GM23338 (cell line): ENCODE data around the gene HMOX2. TPM values are rescaled to one million over a fixed set of nuclear protein-coding genes. Genes with fewer than 3 reads are reported as not detected.

Experiments used
- ATAC-seq: fragments of 200-7000 bp; cut with Tn5 transposase; 3 replicates; pipeline ENCODE4 v1.9.1; 2020
- DNase-seq: peaks from one replicate; pipeline ENCODE4 v3.0.0-alpha.2; 2015; ENCODE audit warnings: low spot score
- H2AFZ ChIP-seq: fragments of 200-600 bp; sonication (generic); 2 replicates; pipeline ENCODE4 v1.8.0; 2016; ENCODE audit warnings: antibody characterized with exemption, mild to moderate bottlenecking, moderate library complexity
- H3F3A ChIP-seq: fragments of 200-600 bp; sonication (generic); replicated peaks from 2 replicates; pipeline ENCODE4 v1.8.0; 2017; ENCODE audit warnings: antibody characterized with exemption, mixed run types, low read depth
- H3K27ac ChIP-seq: fragments of 200-600 bp; sonication (generic); 2 replicates; pipeline ENCODE4 v1.6.1; 2016; ENCODE audit warnings: low read depth
- H3K27me3 ChIP-seq: fragments of 200-600 bp; sonication (generic); 2 replicates; pipeline ENCODE4 v1.8.0; 2016; ENCODE audit warnings: mild to moderate bottlenecking, mixed run types, moderate library complexity; ENCODE audit not compliant: insufficient read depth
- H3K36me3 ChIP-seq: fragments of 200-600 bp; sonication (generic); 2 replicates; pipeline ENCODE4 v1.8.0; 2016; ENCODE audit warnings: mild to moderate bottlenecking; ENCODE audit not compliant: insufficient read depth
- H3K4me1 ChIP-seq: fragments of 200-600 bp; sonication (generic); 2 replicates; pipeline ENCODE4 v1.8.0; 2016; ENCODE audit warnings: mild to moderate bottlenecking, moderate library complexity; ENCODE audit not compliant: insufficient read depth
- H3K4me2 ChIP-seq: fragments of 200-600 bp; sonication (generic); 2 replicates; pipeline ENCODE4 v1.7.1; 2017; ENCODE audit warnings: mixed run types
- H3K4me3 ChIP-seq: fragments of 200-600 bp; sonication (generic); 2 replicates; pipeline ENCODE4 v1.6.1; 2016; ENCODE audit warnings: mixed run types
- H3K79me2 ChIP-seq: fragments of 200-600 bp; sonication (generic); replicated peaks from 2 replicates; pipeline ENCODE4 v1.8.0; 2017; ENCODE audit warnings: mild to moderate bottlenecking; ENCODE audit not compliant: insufficient read depth
- H3K9me2 ChIP-seq: fragments of 200-600 bp; sonication (generic); 2 replicates; pipeline ENCODE4 v1.8.0; 2017; ENCODE audit not compliant: insufficient read depth
- H4K20me1 ChIP-seq: fragments of 200-600 bp; sonication (generic); replicated peaks from 2 replicates; pipeline ENCODE4 v1.8.0; 2017; ENCODE audit warnings: mild to moderate bottlenecking; ENCODE audit not compliant: insufficient read depth
- H3K27ac Mint-ChIP-seq: 2 replicates; pipeline ENCODE4 v1.8.0; 2020; ENCODE audit warnings: inconsistent platforms, mild to moderate bottlenecking, moderate library complexity, mixed read lengths
- H3K27me3 Mint-ChIP-seq: 3 replicates; pipeline ENCODE4 v1.8.0; 2022; ENCODE audit warnings: low read depth, mild to moderate bottlenecking, moderate library complexity, mixed read lengths, inconsistent platforms; ENCODE audit not compliant: insufficient read depth, poor library complexity
- H3K36me3 Mint-ChIP-seq: 3 replicates; pipeline ENCODE4 v1.8.0; 2021; ENCODE audit warnings: low read depth, mild to moderate bottlenecking, inconsistent platforms, moderate library complexity, mixed read lengths
- H3K4me1 Mint-ChIP-seq: 3 replicates; pipeline ENCODE4 v1.8.0; 2020; ENCODE audit warnings: mild to moderate bottlenecking, inconsistent platforms, mixed read lengths
- H3K4me3 Mint-ChIP-seq: 3 replicates; pipeline ENCODE4 v1.8.0; 2021; ENCODE audit warnings: moderate library complexity, mild to moderate bottlenecking, inconsistent platforms, mixed read lengths
- H3K9me3 Mint-ChIP-seq: 3 replicates; pipeline ENCODE4 v1.8.0; 2020; ENCODE audit warnings: moderate library complexity, mild to moderate bottlenecking, inconsistent platforms, mixed read lengths
- CREB1 ChIP-seq: fragments of 250-450 bp; sonication (Bioruptor Pico); IDR thresholded peaks from 2 replicates; pipeline ENCODE4 v1.5.0; 2020; ENCODE audit warnings: low read depth, mild to moderate bottlenecking, moderate library complexity
- EZH2 ChIP-seq: fragments of 200-600 bp; sonication (generic); IDR thresholded peaks from one replicate; pipeline ENCODE4 v1.8.0; 2017; ENCODE audit warnings: antibody characterized with exemption, mild to moderate bottlenecking, low read depth; ENCODE audit not compliant: unreplicated experiment
- EZH2phosphoT487 ChIP-seq: fragments of 200-600 bp; sonication (generic); IDR thresholded peaks from one replicate; pipeline ENCODE4 v1.8.1; 2018; ENCODE audit warnings: antibody characterized with exemption; ENCODE audit not compliant: unreplicated experiment
- NANOG ChIP-seq: IDR thresholded peaks from 2 replicates; pipeline ENCODE4 v1.6.1; 2016; ENCODE audit warnings: antibody characterized with exemption, borderline replicate concordance
- POLR2AphosphoS5 ChIP-seq: IDR thresholded peaks from 2 replicates; pipeline ENCODE4 v1.6.1; 2016; ENCODE audit warnings: antibody characterized with exemption, low read depth
- STAT1 ChIP-seq: IDR thresholded peaks from one replicate; pipeline ENCODE4 v1.6.1; 2016; ENCODE audit warnings: antibody characterized with exemption; ENCODE audit not compliant: unreplicated experiment
- ZNF114 ChIP-seq: fragments of 250-450 bp; sonication (Bioruptor Pico); IDR thresholded peaks from 2 replicates; pipeline ENCODE4 v1.5.0; 2020; ENCODE audit warnings: mild to moderate bottlenecking, moderate library complexity
- ZNF331 ChIP-seq: fragments of 250-450 bp; sonication (Bioruptor Pico); IDR thresholded peaks from 2 replicates; pipeline ENCODE4 v1.5.0; 2020; ENCODE audit warnings: low read depth, mild to moderate bottlenecking, moderate library complexity
- polyA plus RNA-seq: library from polyadenylated mRNA; unstranded; fragments of >200 nt; fragmentation: Nextera tagmentation; extraction: Ambion mirVana; gene quantifications from 2 replicates; pipeline ENCODE4 v1.2.1, GENCODE V29; 2016
- total RNA-seq: library from RNA; depleted of rRNA; stranded (reverse); fragments of >200 nt; shearing (Covaris generic); gene quantifications from 2 replicates; pipeline ENCODE4 v1.2.3, GENCODE V29; 2014
- TF ChIP-seq, protein P1 (sequence below), 2 experiments: fragments of 200-600 bp in 1 of 2; sonication (generic) in 1 of 2; conservative IDR thresholded peaks; 2 replicates each; pipeline versions ENCODE4 v1.5.1 to v1.6.1; 2016 to 2017; ENCODE audit warnings: antibody characterized with exemption in 2 of 2, low read depth in 2 of 2, mild to moderate bottlenecking in 2 of 2, moderate library complexity in 1 of 2
- TF ChIP-seq, protein P2 (sequence below): fragments of 250-450 bp; sonication (Bioruptor Pico); IDR thresholded peaks from 2 replicates; pipeline ENCODE4 v1.5.0; 2020; ENCODE audit warnings: mild to moderate bottlenecking, moderate library complexity
- TF ChIP-seq, protein P3 (sequence below): IDR thresholded peaks from 2 replicates; pipeline ENCODE4 v1.6.1; 2016; ENCODE audit warnings: antibody characterized with exemption

The HMOX2 gene
- total and polyA plus RNA-seq, 2 experiments from 2014 or later = 33.0 to 38.1 TPM

DNA sequence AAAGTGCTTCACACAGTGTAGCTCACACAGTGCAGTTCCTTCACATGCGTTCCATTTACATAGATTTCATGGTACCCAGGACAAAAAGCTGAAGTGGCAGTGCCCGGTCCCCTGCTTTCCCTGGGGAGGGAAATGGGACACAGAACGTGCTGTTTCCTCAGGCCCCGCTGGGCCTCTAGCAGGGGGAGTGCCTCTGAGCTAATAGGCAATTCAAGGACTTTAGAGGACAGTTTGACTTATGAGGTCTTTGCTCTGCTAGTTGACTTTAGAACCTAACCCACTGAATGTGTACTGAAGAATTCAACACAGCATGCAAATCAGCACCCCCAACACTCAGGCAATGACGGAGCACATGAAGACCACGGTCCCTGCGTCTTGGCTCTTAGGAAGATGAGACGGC lies 55.6 kb downstream of the HMOX2 start (continued):
- TF ChIP-seq EZH2phosphoT487 (no peak), CREB1 (no peak), NANOG (no peak), ZNF331 (no peak), EZH2 (no peak), STAT1 (no peak), ZNF114 (no peak)
- TF ChIP-seq, protein P1, sequence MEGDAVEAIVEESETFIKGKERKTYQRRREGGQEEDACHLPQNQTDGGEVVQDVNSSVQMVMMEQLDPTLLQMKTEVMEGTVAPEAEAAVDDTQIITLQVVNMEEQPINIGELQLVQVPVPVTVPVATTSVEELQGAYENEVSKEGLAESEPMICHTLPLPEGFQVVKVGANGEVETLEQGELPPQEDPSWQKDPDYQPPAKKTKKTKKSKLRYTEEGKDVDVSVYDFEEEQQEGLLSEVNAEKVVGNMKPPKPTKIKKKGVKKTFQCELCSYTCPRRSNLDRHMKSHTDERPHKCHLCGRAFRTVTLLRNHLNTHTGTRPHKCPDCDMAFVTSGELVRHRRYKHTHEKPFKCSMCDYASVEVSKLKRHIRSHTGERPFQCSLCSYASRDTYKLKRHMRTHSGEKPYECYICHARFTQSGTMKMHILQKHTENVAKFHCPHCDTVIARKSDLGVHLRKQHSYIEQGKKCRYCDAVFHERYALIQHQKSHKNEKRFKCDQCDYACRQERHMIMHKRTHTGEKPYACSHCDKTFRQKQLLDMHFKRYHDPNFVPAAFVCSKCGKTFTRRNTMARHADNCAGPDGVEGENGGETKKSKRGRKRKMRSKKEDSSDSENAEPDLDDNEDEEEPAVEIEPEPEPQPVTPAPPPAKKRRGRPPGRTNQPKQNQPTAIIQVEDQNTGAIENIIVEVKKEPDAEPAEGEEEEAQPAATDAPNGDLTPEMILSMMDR (conservative IDR thresholded peaks at IDR 0.05; ENCODE audit: low read depth in 2 of 2) = no peak

DNA sequence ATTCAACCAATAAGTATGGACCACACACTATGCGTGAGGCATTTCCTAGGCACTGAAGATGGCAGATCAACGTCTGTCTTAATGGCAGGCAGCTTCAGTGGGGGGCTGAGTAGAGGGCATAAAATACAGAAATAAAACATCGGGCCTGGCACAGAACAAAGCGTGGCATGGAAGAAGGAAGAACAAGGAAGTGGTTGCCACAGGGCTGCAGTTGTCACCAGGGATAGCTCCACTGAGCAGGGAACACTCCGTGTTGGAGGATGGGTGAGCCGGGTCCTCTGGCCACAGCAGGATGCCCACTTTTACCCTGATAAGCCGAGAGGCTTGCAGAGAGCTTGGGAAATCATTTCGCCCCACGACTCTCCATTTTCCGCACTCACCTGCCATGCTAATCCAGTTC lies 56.0 kb downstream of the HMOX2 start:
- TF ChIP-seq EZH2 (no peak), POLR2AphosphoS5 (no peak)
- Mint-ChIP-seq H3K4me3 (no peak overlapping the region), H3K27ac (peak overlapping the region; percentile 9; the same call in 1 of the 2 replicates), H3K4me1 (peaks cover 42% of the 10 kb centered on the region), H3K9me3 (no peaks in the 10 kb centered on the region; the same call in 2 of the 3 replicates), H3K27me3 (peaks cover 19% of the 10 kb centered on the region), H3K36me3 (peaks cover 34% of the 10 kb centered on the region)
- ATAC-seq (no peak), DNase-seq (no peak)
- H3K4me3 ChIP-seq = no peak overlapping the region
- H3K4me1 ChIP-seq = peaks cover 24% of the 10 kb centered on the region; the same call in 1 of the 2 replicates
- H3F3A ChIP-seq = 0 out of 2 replicates have a peak, but pooled peaks cover 17% of the 10 kb centered on the region
- H3K36me3 ChIP-seq = no peaks in the 10 kb centered on the region; the same call in none of the 2 replicates
- H3K79me2 ChIP-seq = peaks cover 68% of the 10 kb centered on the region
- H3K27ac ChIP-seq = no peak overlapping the region
- no peaks in the 10 kb centered on the region for H3K27me3 ChIP-seq
- H3K9me2 ChIP-seq = no peaks in the 10 kb centered on the region
- H2AFZ ChIP-seq = no peak overlapping the region
- H4K20me1 ChIP-seq = peaks cover 13% of the 10 kb centered on the region
- H3K4me2 ChIP-seq = no peak overlapping the region

DNA sequence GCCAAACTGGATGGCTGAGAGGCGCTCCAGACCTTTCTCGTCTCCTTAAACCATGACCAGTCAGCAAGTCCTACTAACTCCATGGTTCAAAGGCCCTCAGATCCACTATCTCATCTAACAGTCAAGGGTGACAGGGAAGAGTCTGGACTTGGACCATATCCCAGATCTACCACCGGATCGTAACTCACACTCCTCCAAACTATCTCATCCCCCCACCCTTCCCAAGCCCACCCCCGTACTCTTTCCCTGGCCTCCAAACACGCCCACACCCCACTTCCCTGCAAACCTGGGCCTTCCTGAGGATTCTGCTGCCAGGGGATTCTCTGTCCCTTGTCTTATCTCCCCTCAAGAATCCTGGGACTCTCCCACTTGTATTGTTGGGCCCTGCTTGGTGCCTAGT lies 57.3 kb downstream of the HMOX2 start:
- Histone ChIP-seq H3F3A (0 out of 2 replicates have a peak, but pooled peaks cover 17% of the 10 kb centered on the region), H3K4me2 (no peak overlapping the region), H4K20me1 (peaks cover 13% of the 10 kb centered on the region), H3K36me3 (no peaks in the 10 kb centered on the region; the same call in none of the 2 replicates), H3K27me3 (no peaks in the 10 kb centered on the region), H3K4me3 (no peak overlapping the region), H3K27ac (no peak overlapping the region), H3K79me2 (peaks cover 65% of the 10 kb centered on the region), H3K4me1 (peaks cover 24% of the 10 kb centered on the region; the same call in 1 of the 2 replicates), H3K9me2 (no peaks in the 10 kb centered on the region), H2AFZ (no peak overlapping the region)
- Mint-ChIP-seq H3K27me3 (peaks cover 19% of the 10 kb centered on the region), H3K27ac (no peak overlapping the region), H3K9me3 (no peaks in the 10 kb centered on the region; the same call in 2 of the 3 replicates), H3K36me3 (peaks cover 36% of the 10 kb centered on the region), H3K4me3 (no peak overlapping the region), H3K4me1 (peaks cover 44% of the 10 kb centered on the region)
- ATAC-seq = no peak
- no peak for DNase-seq
- TF ChIP-seq ZNF331 = no peak
- TF ChIP-seq, protein P2, sequence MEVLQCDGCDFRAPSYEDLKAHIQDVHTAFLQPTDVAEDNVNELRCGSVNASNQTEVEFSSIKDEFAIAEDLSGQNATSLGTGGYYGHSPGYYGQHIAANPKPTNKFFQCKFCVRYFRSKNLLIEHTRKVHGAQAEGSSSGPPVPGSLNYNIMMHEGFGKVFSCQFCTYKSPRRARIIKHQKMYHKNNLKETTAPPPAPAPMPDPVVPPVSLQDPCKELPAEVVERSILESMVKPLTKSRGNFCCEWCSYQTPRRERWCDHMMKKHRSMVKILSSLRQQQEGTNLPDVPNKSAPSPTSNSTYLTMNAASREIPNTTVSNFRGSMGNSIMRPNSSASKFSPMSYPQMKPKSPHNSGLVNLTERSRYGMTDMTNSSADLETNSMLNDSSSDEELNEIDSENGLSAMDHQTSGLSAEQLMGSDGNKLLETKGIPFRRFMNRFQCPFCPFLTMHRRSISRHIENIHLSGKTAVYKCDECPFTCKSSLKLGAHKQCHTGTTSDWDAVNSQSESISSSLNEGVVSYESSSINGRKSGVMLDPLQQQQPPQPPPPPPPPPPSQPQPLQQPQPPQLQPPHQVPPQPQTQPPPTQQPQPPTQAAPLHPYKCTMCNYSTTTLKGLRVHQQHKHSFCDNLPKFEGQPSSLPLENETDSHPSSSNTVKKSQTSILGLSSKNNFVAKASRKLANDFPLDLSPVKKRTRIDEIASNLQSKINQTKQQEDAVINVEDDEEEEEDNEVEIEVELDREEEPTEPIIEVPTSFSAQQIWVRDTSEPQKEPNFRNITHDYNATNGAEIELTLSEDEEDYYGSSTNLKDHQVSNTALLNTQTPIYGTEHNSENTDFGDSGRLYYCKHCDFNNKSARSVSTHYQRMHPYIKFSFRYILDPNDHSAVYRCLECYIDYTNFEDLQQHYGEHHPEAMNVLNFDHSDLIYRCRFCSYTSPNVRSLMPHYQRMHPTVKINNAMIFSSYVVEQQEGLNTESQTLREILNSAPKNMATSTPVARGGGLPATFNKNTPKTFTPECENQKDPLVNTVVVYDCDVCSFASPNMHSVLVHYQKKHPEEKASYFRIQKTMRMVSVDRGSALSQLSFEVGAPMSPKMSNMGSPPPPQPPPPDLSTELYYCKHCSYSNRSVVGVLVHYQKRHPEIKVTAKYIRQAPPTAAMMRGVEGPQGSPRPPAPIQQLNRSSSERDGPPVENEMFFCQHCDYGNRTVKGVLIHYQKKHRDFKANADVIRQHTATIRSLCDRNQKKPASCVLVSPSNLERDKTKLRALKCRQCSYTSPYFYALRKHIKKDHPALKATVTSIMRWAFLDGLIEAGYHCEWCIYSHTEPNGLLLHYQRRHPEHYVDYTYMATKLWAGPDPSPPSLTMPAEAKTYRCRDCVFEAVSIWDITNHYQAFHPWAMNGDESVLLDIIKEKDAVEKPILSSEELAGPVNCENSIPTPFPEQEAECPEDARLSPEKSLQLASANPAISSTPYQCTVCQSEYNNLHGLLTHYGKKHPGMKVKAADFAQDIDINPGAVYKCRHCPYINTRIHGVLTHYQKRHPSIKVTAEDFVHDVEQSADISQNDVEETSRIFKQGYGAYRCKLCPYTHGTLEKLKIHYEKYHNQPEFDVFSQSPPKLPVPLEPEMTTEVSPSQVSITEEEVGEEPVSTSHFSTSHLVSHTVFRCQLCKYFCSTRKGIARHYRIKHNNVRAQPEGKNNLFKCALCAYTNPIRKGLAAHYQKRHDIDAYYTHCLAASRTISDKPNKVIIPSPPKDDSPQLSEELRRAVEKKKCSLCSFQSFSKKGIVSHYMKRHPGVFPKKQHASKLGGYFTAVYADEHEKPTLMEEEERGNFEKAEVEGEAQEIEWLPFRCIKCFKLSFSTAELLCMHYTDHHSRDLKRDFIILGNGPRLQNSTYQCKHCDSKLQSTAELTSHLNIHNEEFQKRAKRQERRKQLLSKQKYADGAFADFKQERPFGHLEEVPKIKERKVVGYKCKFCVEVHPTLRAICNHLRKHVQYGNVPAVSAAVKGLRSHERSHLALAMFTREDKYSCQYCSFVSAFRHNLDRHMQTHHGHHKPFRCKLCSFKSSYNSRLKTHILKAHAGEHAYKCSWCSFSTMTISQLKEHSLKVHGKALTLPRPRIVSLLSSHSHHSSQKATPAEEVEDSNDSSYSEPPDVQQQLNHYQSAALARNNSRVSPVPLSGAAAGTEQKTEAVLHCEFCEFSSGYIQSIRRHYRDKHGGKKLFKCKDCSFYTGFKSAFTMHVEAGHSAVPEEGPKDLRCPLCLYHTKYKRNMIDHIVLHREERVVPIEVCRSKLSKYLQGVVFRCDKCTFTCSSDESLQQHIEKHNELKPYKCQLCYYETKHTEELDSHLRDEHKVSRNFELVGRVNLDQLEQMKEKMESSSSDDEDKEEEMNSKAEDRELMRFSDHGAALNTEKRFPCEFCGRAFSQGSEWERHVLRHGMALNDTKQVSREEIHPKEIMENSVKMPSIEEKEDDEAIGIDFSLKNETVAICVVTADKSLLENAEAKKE (CRISPR knock-in tag) = no peak
- no peak for TF ChIP-seq POLR2AphosphoS5
- TF ChIP-seq, protein P3, sequence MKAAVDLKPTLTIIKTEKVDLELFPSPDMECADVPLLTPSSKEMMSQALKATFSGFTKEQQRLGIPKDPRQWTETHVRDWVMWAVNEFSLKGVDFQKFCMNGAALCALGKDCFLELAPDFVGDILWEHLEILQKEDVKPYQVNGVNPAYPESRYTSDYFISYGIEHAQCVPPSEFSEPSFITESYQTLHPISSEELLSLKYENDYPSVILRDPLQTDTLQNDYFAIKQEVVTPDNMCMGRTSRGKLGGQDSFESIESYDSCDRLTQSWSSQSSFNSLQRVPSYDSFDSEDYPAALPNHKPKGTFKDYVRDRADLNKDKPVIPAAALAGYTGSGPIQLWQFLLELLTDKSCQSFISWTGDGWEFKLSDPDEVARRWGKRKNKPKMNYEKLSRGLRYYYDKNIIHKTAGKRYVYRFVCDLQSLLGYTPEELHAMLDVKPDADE = no peak
